GM18517 (cell line): ENCODE data around the gene MED12.

ENCODE experiments used
- ATAC-seq: cut with Tn5 transposase; IDR thresholded peaks from one replicate; pipeline ENCODE4 v1.9.1; 2021; ENCODE audit warnings: mild to moderate bottlenecking, moderate library complexity; ENCODE audit not compliant: unreplicated experiment

The MED12 gene

GRCh38 chrX:71118032-71118984 lies at the start of gene MED12:
TSS of gene MED12 (plus strand) at chrX:71118596. CDS start at chrX:71118755, 159 bp downstream.
- ATAC-seq: peak; percentile 82

- ATAC-seq: no peak
These were observed 47.9 kb upstream of the MED12 start for GRCh38 chrX:71070531-71070930.

- ATAC-seq: no peak
These were observed 36.9 kb upstream of the MED12 start for GRCh38 chrX:71081330-71082123.

GRCh38 chrX:71082124-71082647 lies 36.2 kb upstream of the MED12 start:
- ATAC-seq: no peak

GRCh38 chrX:71082822-71083221 lies 35.6 kb upstream of the MED12 start:
- no peak for ATAC-seq

- no peak for ATAC-seq
These were observed 32.5 kb upstream of the MED12 start for GRCh38 chrX:71085900-71086299.

GRCh38 chrX:71091263-71091662 lies 27.1 kb upstream of the MED12 start:
- no peak for ATAC-seq

GRCh38 chrX:71095033-71095432 lies 23.4 kb upstream of the MED12 start:
- ATAC-seq: no peak

- peak; percentile 85 for ATAC-seq
These were observed 22.8 kb upstream of the MED12 start, which contains the start of gene FOXO4 for GRCh38 chrX:71095555-71095980. TSS of gene FOXO4 (plus strand) at chrX:71095851. CDS start at chrX:71096529, 678 bp downstream.

- ATAC-seq: no peak
These were observed 22.2 kb upstream of the MED12 start for GRCh38 chrX:71095981-71096759.

GRCh38 chrX:71096760-71097032 lies 21.7 kb upstream of the MED12 start:
- ATAC-seq: no peak

GRCh38 chrX:71098302-71098701 lies 20.1 kb upstream of the MED12 start:
- no peak for ATAC-seq

- ATAC-seq: no peak
These were observed 19.4 kb upstream of the MED12 start for GRCh38 chrX:71098951-71099506.

- no peak for ATAC-seq
These were observed 18.7 kb upstream of the MED12 start for GRCh38 chrX:71099736-71100135.

- ATAC-seq: no peak
These were observed 17.6 kb upstream of the MED12 start for GRCh38 chrX:71100581-71101505.

- ATAC-seq: no peak
These were observed 16.1 kb upstream of the MED12 start for GRCh38 chrX:71102292-71102691.

- no peak for ATAC-seq
These were observed 15.0 kb upstream of the MED12 start for GRCh38 chrX:71103110-71103983.

- ATAC-seq: no peak
These were observed 12.8 kb upstream of the MED12 start for GRCh38 chrX:71105628-71106027.
